A549 (cell line): ENCODE measurements around the gene JMJD6.

ENCODE experiments used
- ATOH8 ChIP-seq: fragments of 250-450 bp; sonication (Bioruptor Pico); IDR thresholded peaks from 2 replicates; pipeline ENCODE4 v1.5.0; 2020; ENCODE audit warnings: low read depth, mild to moderate bottlenecking, moderate library complexity
- CEBPB ChIP-seq, 2 experiments: fragments of >200 bp in 1 of 2; sonication (Bioruptor Twin) in 1 of 2; formaldehyde crosslinking in 1 of 2; IDR thresholded peaks; 2 replicates each; pipeline ENCODE4 v1.6.1; 2012 to 2016
- CTCF ChIP-seq: fragments of >200 bp; sonication (Bioruptor Twin); formaldehyde crosslinking; IDR thresholded peaks from 3 replicates; pipeline ENCODE4 v1.5.1; 2016
- KDM5A ChIP-seq: fragments of 200-600 bp; sonication (generic); IDR thresholded peaks from 2 replicates; pipeline ENCODE4 v1.6.1; 2016; ENCODE audit warnings: antibody characterized with exemption, mild to moderate bottlenecking
- MYC ChIP-seq: IDR thresholded peaks from 2 replicates; pipeline ENCODE4 v1.6.1; 2012; ENCODE audit warnings: mild to moderate bottlenecking, inconsistent platforms, low read length, improper control_type of control experiment, borderline replicate concordance
- PHF8 ChIP-seq: fragments of 200-600 bp; sonication (generic); IDR thresholded peaks from 2 replicates; pipeline ENCODE4 v1.6.1; 2016; ENCODE audit warnings: low read depth, mild to moderate bottlenecking, antibody characterized with exemption, moderate library complexity, borderline replicate concordance
- REST ChIP-seq: fragments of 200-600 bp; sonication (generic); IDR thresholded peaks from 2 replicates; pipeline ENCODE4 v1.6.1; 2016; ENCODE audit warnings: antibody characterized with exemption, mild to moderate bottlenecking, moderate library complexity
- USF2 ChIP-seq: fragments of 450-650 bp; IDR thresholded peaks from 2 replicates; pipeline ENCODE4 v1.6.1; 2014; ENCODE audit warnings: antibody characterized with exemption

- TF ChIP-seq REST (no peak), CTCF (no peak), MYC (no peak), KDM5A (no peak), USF2 (no peak), PHF8 (no peak), ATOH8 (CRISPR knock-in tag) (no peak), CEBPB (IDR thresholded peaks at IDR 0.05) (no peak)
Measured at GRCh38 chr17:76734080-76734840, 7.9 kb upstream of the JMJD6 start.
